Nephron progenitor cell (in vitro differentiated cells): ENCODE data around the gene CST3.
"Not testable (repeated sequence)": the region's sequence is repeated elsewhere in the genome, so short reads cannot be mapped to it uniquely, and the experiment has no call there.

Experiments used
- DNase-seq: peaks from one replicate; pipeline ENCODE4 v3.0.0; 2021
- H3K27ac Mint-ChIP-seq: 2 replicates; pipeline ENCODE4 v1.8.0; 2021; ENCODE audit warnings: mild to moderate bottlenecking, moderate library complexity, mixed read lengths
- H3K27me3 Mint-ChIP-seq: 2 replicates; pipeline ENCODE4 v1.8.0; 2021; ENCODE audit warnings: mild to moderate bottlenecking, low read depth, mixed read lengths; ENCODE audit not compliant: poor library complexity
- H3K36me3 Mint-ChIP-seq: 2 replicates; pipeline ENCODE4 v1.8.0; 2021; ENCODE audit warnings: low read depth, mixed read lengths
- H3K4me1 Mint-ChIP-seq: 2 replicates; pipeline ENCODE4 v1.8.0; 2021; ENCODE audit warnings: mixed read lengths
- H3K4me3 Mint-ChIP-seq: 2 replicates; pipeline ENCODE4 v1.8.0; 2021; ENCODE audit warnings: mild to moderate bottlenecking, moderate library complexity, mixed read lengths
- H3K9me3 Mint-ChIP-seq: 2 replicates; pipeline ENCODE4 v1.8.0; 2021; ENCODE audit warnings: mild to moderate bottlenecking, moderate library complexity, mixed read lengths
- TF ChIP-seq, protein P1 (sequence below): fragments of 200-600 bp; sonication (generic); IDR thresholded peaks from 2 replicates; pipeline ENCODE4 v1.5.0; 2021; ENCODE audit warnings: antibody characterized with exemption

The CST3 gene

GRCh38 chr20:23624324-23624691, 13.4 kb downstream of the CST3 start:
- TF ChIP-seq, protein P1, sequence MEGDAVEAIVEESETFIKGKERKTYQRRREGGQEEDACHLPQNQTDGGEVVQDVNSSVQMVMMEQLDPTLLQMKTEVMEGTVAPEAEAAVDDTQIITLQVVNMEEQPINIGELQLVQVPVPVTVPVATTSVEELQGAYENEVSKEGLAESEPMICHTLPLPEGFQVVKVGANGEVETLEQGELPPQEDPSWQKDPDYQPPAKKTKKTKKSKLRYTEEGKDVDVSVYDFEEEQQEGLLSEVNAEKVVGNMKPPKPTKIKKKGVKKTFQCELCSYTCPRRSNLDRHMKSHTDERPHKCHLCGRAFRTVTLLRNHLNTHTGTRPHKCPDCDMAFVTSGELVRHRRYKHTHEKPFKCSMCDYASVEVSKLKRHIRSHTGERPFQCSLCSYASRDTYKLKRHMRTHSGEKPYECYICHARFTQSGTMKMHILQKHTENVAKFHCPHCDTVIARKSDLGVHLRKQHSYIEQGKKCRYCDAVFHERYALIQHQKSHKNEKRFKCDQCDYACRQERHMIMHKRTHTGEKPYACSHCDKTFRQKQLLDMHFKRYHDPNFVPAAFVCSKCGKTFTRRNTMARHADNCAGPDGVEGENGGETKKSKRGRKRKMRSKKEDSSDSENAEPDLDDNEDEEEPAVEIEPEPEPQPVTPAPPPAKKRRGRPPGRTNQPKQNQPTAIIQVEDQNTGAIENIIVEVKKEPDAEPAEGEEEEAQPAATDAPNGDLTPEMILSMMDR, result no peak
- peaks cover 49% of the 10 kb centered on the region for H3K4me1 Mint-ChIP-seq
- no peak for DNase-seq
- H3K36me3 Mint-ChIP-seq, result peaks cover 12% of the 10 kb centered on the region
- H3K9me3 Mint-ChIP-seq, result peaks cover 29% of the 10 kb centered on the region
- no peak overlapping the region for H3K4me3 Mint-ChIP-seq
- H3K27me3 Mint-ChIP-seq, result peaks cover 4% of the 10 kb centered on the region
- H3K27ac Mint-ChIP-seq, result no peak overlapping the region

- no peak for DNase-seq
- H3K36me3 Mint-ChIP-seq, result peaks cover 10% of the 10 kb centered on the region
- no peak overlapping the region for H3K27ac Mint-ChIP-seq
- peaks cover 4% of the 10 kb centered on the region for H3K27me3 Mint-ChIP-seq
- H3K4me3 Mint-ChIP-seq, result no peak overlapping the region
- peaks cover 26% of the 10 kb centered on the region for H3K9me3 Mint-ChIP-seq
- peaks cover 44% of the 10 kb centered on the region for H3K4me1 Mint-ChIP-seq
- TF ChIP-seq, protein P1, result no peak
Measured at GRCh38 chr20:23623666-23624323, 14.0 kb downstream of the CST3 start.

- H3K27me3 Mint-ChIP-seq, result peaks cover 4% of the 10 kb centered on the region
- no peak overlapping the region for H3K27ac Mint-ChIP-seq
- peaks cover 19% of the 10 kb centered on the region for H3K9me3 Mint-ChIP-seq
- TF ChIP-seq, protein P1, result no peak
- peaks cover 41% of the 10 kb centered on the region for H3K4me1 Mint-ChIP-seq
- peaks cover 3% of the 10 kb centered on the region for H3K36me3 Mint-ChIP-seq
- no peak overlapping the region for H3K4me3 Mint-ChIP-seq
- no peak for DNase-seq
Measured at GRCh38 chr20:23622839-23623343, 14.9 kb downstream of the CST3 start.

GRCh38 chr20:23622401-23622800, 15.4 kb downstream of the CST3 start:
- H3K4me3 Mint-ChIP-seq, DNase-seq, H3K27ac Mint-ChIP-seq, H3K27me3 Mint-ChIP-seq, H3K36me3 Mint-ChIP-seq: not testable (repeated sequence)
- H3K4me1 Mint-ChIP-seq, result peaks cover 41% of the 10 kb centered on the region
- H3K9me3 Mint-ChIP-seq, result peaks cover 19% of the 10 kb centered on the region

- H3K27ac Mint-ChIP-seq, H3K36me3 Mint-ChIP-seq, H3K4me3 Mint-ChIP-seq, H3K27me3 Mint-ChIP-seq, DNase-seq: not testable (repeated sequence)
- Mint-ChIP-seq H3K9me3 (peaks cover 14% of the 10 kb centered on the region), H3K4me1 (peaks cover 26% of the 10 kb centered on the region)
Measured at GRCh38 chr20:23620670-23621386, 16.9 kb downstream of the CST3 start.

DNA sequence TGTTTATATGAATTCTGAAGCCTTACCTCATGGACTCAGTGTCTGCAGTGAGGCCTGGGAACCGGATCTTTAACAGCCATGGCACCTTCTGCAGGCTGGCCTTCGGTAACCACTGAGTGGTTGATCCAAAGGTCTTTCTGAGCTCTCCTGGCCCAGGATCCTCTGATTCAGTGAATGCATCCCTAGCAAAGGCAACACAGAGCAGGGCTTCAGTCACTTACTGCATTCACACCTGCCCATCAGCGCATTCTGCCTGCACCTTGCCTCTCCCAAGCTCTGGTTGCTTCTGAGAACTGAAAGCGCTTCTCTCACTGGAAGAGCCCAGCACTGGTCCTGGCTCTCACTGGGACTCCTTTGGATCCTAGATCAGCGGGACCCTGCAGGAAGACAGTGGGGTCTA, 23.6 kb downstream of the CST3 start:
- Mint-ChIP-seq H3K9me3 (peaks cover 10% of the 10 kb centered on the region), H3K4me3 (no peak overlapping the region), H3K27me3 (peaks cover 6% of the 10 kb centered on the region), H3K4me1 (peaks cover 10% of the 10 kb centered on the region), H3K27ac (no peak overlapping the region), H3K36me3 (no peaks in the 10 kb centered on the region)
- no peak for DNase-seq
- TF ChIP-seq, protein P1, result no peak

DNA sequence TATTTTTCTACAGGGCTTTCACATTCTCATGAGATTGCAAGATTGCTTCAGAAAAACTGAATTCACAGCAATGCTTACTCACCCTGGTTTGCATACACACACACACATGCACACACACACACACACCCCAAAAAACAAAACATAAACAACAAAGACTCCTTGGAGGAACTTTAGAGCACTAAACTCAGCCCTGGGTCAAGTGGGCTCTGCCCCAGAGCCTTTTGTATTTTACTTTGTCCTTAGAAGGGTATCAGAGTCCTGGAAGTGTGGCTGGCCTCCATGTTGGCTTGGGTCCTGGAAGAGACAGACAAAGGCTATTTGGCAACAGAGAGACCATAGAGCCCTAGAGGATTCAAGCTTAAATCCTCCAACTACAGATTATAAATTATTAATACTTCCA, 24.1 kb downstream of the CST3 start:
- Mint-ChIP-seq H3K36me3 (no peaks in the 10 kb centered on the region), H3K27me3 (peaks cover 6% of the 10 kb centered on the region), H3K4me1 (peaks cover 15% of the 10 kb centered on the region), H3K27ac (no peak overlapping the region), H3K9me3 (peaks cover 10% of the 10 kb centered on the region), H3K4me3 (no peak overlapping the region)
- no peak for DNase-seq
- TF ChIP-seq, protein P1, result no peak
